A549 (cell line): ENCODE measurements around the gene STX16. TPM values are rescaled to one million over a fixed set of nuclear protein-coding genes. Genes with fewer than 3 reads are reported as not detected.
A peak's percentile ranks its signal among the peaks of the same experiment; 100 is the strongest.

ENCODE experiments used
- ATAC-seq, 2 experiments: fragments of 200-7000 bp in 1 of 2; fragments of >200 bp in 1 of 2; cut with Nextera tagmentation in 1 of 2; cut with Tn5 transposase in 1 of 2; 3 replicates each; pipeline versions ENCODE4 v1.8.0 to v1.9.1; 2018 to 2020; ENCODE audit warnings: mild to moderate bottlenecking in 1 of 2, moderate library complexity in 1 of 2
- CTCF ChIA-PET: fragments of 300-600 bp; sonication (Branson Sonifier 250); formaldehyde crosslinking; extraction: SDS; loops from one replicate; lab custom pipeline; 2021; ENCODE audit warnings: antibody characterized with exemption, inconsistent platforms; lab: Yijun Ruan, JAX
- POLR2A ChIA-PET: fragments of 350-600 bp; formaldehyde crosslinking; extraction: SDS; loops from one replicate; lab custom pipeline; 2021; ENCODE audit warnings: antibody characterized with exemption, inconsistent platforms; lab: Yijun Ruan, JAX
- DNase-seq, 2 experiments: peaks; one replicate each; pipeline versions ENCODE4 v3.0.0 to v3.0.0-alpha.2; 2011 to 2016; ENCODE audit warnings: low read depth in 1 of 2, low spot score in 1 of 2
- FAIRE-seq: peaks from 2 replicates; lab custom pipeline; 2011; peaks lifted over from hg19 to GRCh38; lab: Jason Lieb, UNC
- H3K27ac ChIP-seq, 2 experiments: fragments of >200 bp; sonication (Bioruptor Twin); formaldehyde crosslinking; 3 replicates each; pipeline ENCODE4 v1.5.1; 2016 to 2017
- H3K4me1 ChIP-seq: fragments of >200 bp; sonication (Bioruptor Twin); formaldehyde crosslinking; 3 replicates; pipeline ENCODE4 v1.6.1; 2016
- H3K4me2 ChIP-seq: fragments of >200 bp; sonication (Bioruptor Twin); formaldehyde crosslinking; 3 replicates; pipeline ENCODE4 v1.6.1; 2016
- H3K4me3 ChIP-seq: fragments of >200 bp; sonication (Bioruptor Twin); formaldehyde crosslinking; 3 replicates; pipeline ENCODE4 v1.5.1; 2016
- H3K9me3 ChIP-seq: fragments of >200 bp; sonication (Bioruptor Twin); formaldehyde crosslinking; 3 replicates; pipeline ENCODE4 v1.6.1; 2016
- BCL3 ChIP-seq: fragments of >200 bp; sonication (Bioruptor Twin); formaldehyde crosslinking; IDR thresholded peaks from 3 replicates; pipeline ENCODE4 v1.6.1; 2016
- CBX2 ChIP-seq: fragments of 200-600 bp; sonication (generic); IDR thresholded peaks from 2 replicates; pipeline ENCODE4 v1.6.1; 2016; ENCODE audit warnings: low read depth, mild to moderate bottlenecking, borderline replicate concordance
- CBX8 ChIP-seq: fragments of 200-600 bp; sonication (generic); IDR thresholded peaks from 2 replicates; pipeline ENCODE4 v1.6.1; 2016
- CHD2 ChIP-seq: fragments of 150-350 bp; IDR thresholded peaks from 2 replicates; pipeline ENCODE4 v1.6.1; 2014; ENCODE audit warnings: low read length; ENCODE audit not compliant: partially characterized antibody
- CTCF ChIP-seq: fragments of >200 bp; sonication (Bioruptor Twin); formaldehyde crosslinking; IDR thresholded peaks from 3 replicates; pipeline ENCODE4 v1.5.1; 2016
- EHF ChIP-seq: fragments of 250-450 bp; sonication (Bioruptor Pico); IDR thresholded peaks from 2 replicates; pipeline ENCODE4 v1.5.0; 2020; ENCODE audit warnings: mild to moderate bottlenecking
- EHMT2 ChIP-seq: fragments of 200-600 bp; sonication (generic); IDR thresholded peaks from 2 replicates; pipeline ENCODE4 v1.6.1; 2016; ENCODE audit warnings: antibody characterized with exemption, low read depth, mild to moderate bottlenecking, moderate library complexity
- ELK1 ChIP-seq: fragments of 150-350 bp; IDR thresholded peaks from 2 replicates; pipeline ENCODE4 v1.6.1; 2014; ENCODE audit warnings: low read depth, mild to moderate bottlenecking, low read length
- GATA3 ChIP-seq: IDR thresholded peaks from 2 replicates; pipeline ENCODE4 v1.6.1; 2012; ENCODE audit warnings: borderline replicate concordance
- HES2 ChIP-seq: fragments of >200 bp; sonication (Bioruptor Twin); formaldehyde crosslinking; IDR thresholded peaks from 2 replicates; pipeline ENCODE4 v1.6.1; 2016
- HOXA7 ChIP-seq: fragments of 250-450 bp; sonication (Bioruptor Pico); IDR thresholded peaks from 2 replicates; pipeline ENCODE4 v1.5.0; 2020; ENCODE audit warnings: mild to moderate bottlenecking, moderate library complexity
- JUN ChIP-seq, 2 experiments: fragments of >200 bp; sonication (Bioruptor Twin); formaldehyde crosslinking; IDR thresholded peaks; 2 replicates in 1 of 2; 3 replicates in 1 of 2; pipeline ENCODE4 v1.6.1; 2016 to 2017
- JUNB ChIP-seq: fragments of >200 bp; sonication (Bioruptor Twin); formaldehyde crosslinking; IDR thresholded peaks from 2 replicates; pipeline ENCODE4 v1.6.1; 2016
- KDM1A ChIP-seq: fragments of 200-600 bp; sonication (generic); IDR thresholded peaks from 2 replicates; pipeline ENCODE4 v1.6.1; 2016; ENCODE audit warnings: low read depth, mild to moderate bottlenecking
- MAFK ChIP-seq: fragments of 450-650 bp; IDR thresholded peaks from 2 replicates; pipeline ENCODE4 v1.6.1; 2014; ENCODE audit not compliant: partially characterized antibody
- NFE2L2 ChIP-seq: fragments of 150-350 bp; conservative IDR thresholded peaks from 2 replicates; pipeline ENCODE4 v1.6.1; 2014; ENCODE audit warnings: low read length
- PHF8 ChIP-seq: fragments of 200-600 bp; sonication (generic); IDR thresholded peaks from 2 replicates; pipeline ENCODE4 v1.6.1; 2016; ENCODE audit warnings: low read depth, mild to moderate bottlenecking, antibody characterized with exemption, moderate library complexity, borderline replicate concordance
- RCOR1 ChIP-seq: fragments of 150-350 bp; IDR thresholded peaks from 2 replicates; pipeline ENCODE4 v1.6.1; 2014; ENCODE audit warnings: antibody characterized with exemption, low read length, low read depth
- SMC3 ChIP-seq: fragments of >200 bp; sonication (Bioruptor Twin); formaldehyde crosslinking; IDR thresholded peaks from 3 replicates; pipeline ENCODE4 v1.6.1; 2018; ENCODE audit warnings: inconsistent platforms
- TP53 ChIP-seq: fragments of 250-450 bp; sonication (Bioruptor Pico); IDR thresholded peaks from 2 replicates; pipeline ENCODE4 v1.5.0; 2021; ENCODE audit warnings: mild to moderate bottlenecking, moderate library complexity
- ZC3H11A ChIP-seq: fragments of 450-650 bp; IDR thresholded peaks from 2 replicates; pipeline ENCODE4 v1.6.1; 2014; ENCODE audit warnings: antibody characterized with exemption, mild to moderate bottlenecking
- ZNF302 ChIP-seq: fragments of 250-450 bp; sonication (Bioruptor Pico); IDR thresholded peaks from 2 replicates; pipeline ENCODE4 v1.9.0; 2021; ENCODE audit warnings: inconsistent platforms, mild to moderate bottlenecking, moderate library complexity
- ZSCAN20 ChIP-seq: fragments of 250-450 bp; sonication (Bioruptor Pico); IDR thresholded peaks from 2 replicates; pipeline ENCODE4 v1.8.0; 2022; ENCODE audit warnings: mild to moderate bottlenecking, moderate library complexity
- WGBS: methylation state at CpG from one replicate; pipeline ENCODE4 v1.1.6; 2017; ENCODE audit errors: missing lambda C conversion rate; 5-methylcytosine and 5-hydroxymethylcytosine counted together
- polyA plus RNA-seq, 4 experiments: library from polyadenylated mRNA; depleted of rRNA in 3 of 4; stranded (reverse); fragments of >200 nt; fragmentation: RNase III in 1 of 4; extraction: RNeasy Plus Mini Kit Qiagen cat#74134 plus additional on column Dnase treatment in 1 of 4; gene quantifications; 2 replicates in 3 of 4; 3 replicates in 1 of 4; pipeline ENCODE4 v1.2.3, GENCODE V29; 2011 to 2017

The STX16 gene
- polyA plus RNA-seq, 2 of the 4 experiments (the other 2 are of a cell fraction) = 68.5 to 71.6 TPM

- DNase-seq = no peak
- CTCF ChIA-PET = interaction anchor here (0.6 to 1.6 kb wide), 8 partner anchors 11 to 861 kb away, joined by 3 to 7 read pairs (median 4); no protein-coding TSS in a partner anchor
- FAIRE-seq = no peak
- no peak for TF ChIP-seq ZSCAN20 (CRISPR knock-in tag)
- no peak for TF ChIP-seq JUN (IDR thresholded peaks at IDR 0.05)
- TF ChIP-seq JUNB = 0 out of 2 replicates have a peak, but pooled peaks have one; percentile 24
- no peak for ATAC-seq
- peaks cover 6% of the 10 kb centered on the region; the same call in 1 of the 3 replicates for H3K4me1 ChIP-seq
- WGBS = 34% methylated on average over 5 of the region's 5 CpGs
- peak overlapping the region; percentile 15; the same call in 1 of the 3 replicates for H3K4me2 ChIP-seq
- peak overlapping the region in 1 of 2 experiments; percentile 55; a peak in 1 of 6 replicates for H3K27ac ChIP-seq
- POLR2A ChIA-PET = no interaction called here
- H3K9me3 ChIP-seq = no peaks in the 10 kb centered on the region
- H3K4me3 ChIP-seq = no peak overlapping the region
These were observed 5.6 kb upstream of the STX16 start for GRCh38 chr20:58645412-58645968.

GRCh38 chr20:58646257-58646656 lies 4.8 kb upstream of the STX16 start:
- H3K4me3 ChIP-seq = no peak overlapping the region
- DNase-seq (no peak), ATAC-seq (no peak), FAIRE-seq (no peak)
- H3K27ac ChIP-seq = no peak overlapping the region; a peak in 1 of 6 replicates
- TF ChIP-seq ZNF302 (CRISPR knock-in tag) (no peak), GATA3 (no peak), CBX2 (no peak), BCL3 (no peak), NFE2L2 (no peak), EHMT2 (no peak), ELK1 (no peak), ZC3H11A (no peak), CHD2 (no peak), EHF (CRISPR knock-in tag) (no peak), HOXA7 (no peak), RCOR1 (no peak), MAFK (no peak), TP53 (no peak), CBX8 (no peak), PHF8 (no peak), HES2 (no peak), CTCF (no peak), KDM1A (no peak), SMC3 (no peak)
- H3K4me1 ChIP-seq = peaks cover 6% of the 10 kb centered on the region; the same call in 1 of the 3 replicates
- ChIA-PET CTCF (interaction anchor here (0.9 to 3.0 kb wide), 2 partner anchors 9 to 198 kb away, joined by 5 to 10 read pairs; no protein-coding TSS in a partner anchor), POLR2A (no interaction called here)
- WGBS = 94% methylated on average over 3 of the region's 3 CpGs
- no peak overlapping the region for H3K4me2 ChIP-seq
- no peaks in the 10 kb centered on the region for H3K9me3 ChIP-seq
